GM19238 (cell line): ENCODE measurements around the gene PPP1R10.

Source experiments
- DNase-seq: peaks from one replicate; pipeline ENCODE4 v3.0.0; 2011; ENCODE audit warnings: low spot score; ENCODE audit not compliant: insufficient read length

PPP1R10 gene

GRCh38 chr6:30598912-30599624 is 18.0 kb downstream of the PPP1R10 start:
- no peak for DNase-seq

- DNase-seq: peak; percentile 47
Observed at GRCh38 chr6:30597315-30598144, 19.5 kb downstream of the PPP1R10 start.

- DNase-seq: no peak
Observed at GRCh38 chr6:30592287-30592686, 24.8 kb downstream of the PPP1R10 start.

- no peak for DNase-seq
Observed at GRCh38 chr6:30591008-30591407, 26.0 kb downstream of the PPP1R10 start.

GRCh38 chr6:30590509-30590908 is 26.5 kb downstream of the PPP1R10 start:
- DNase-seq: no peak

GRCh38 chr6:30589754-30590358 is 27.2 kb downstream of the PPP1R10 start:
- DNase-seq: no peak

GRCh38 chr6:30583921-30584320 is 33.1 kb downstream of the PPP1R10 start:
- no peak for DNase-seq

- DNase-seq: no peak
Observed at GRCh38 chr6:30578051-30578450, 39.0 kb downstream of the PPP1R10 start.

- no peak for DNase-seq
Observed at GRCh38 chr6:30573113-30573512, 43.9 kb downstream of the PPP1R10 start.

- no peak for DNase-seq
Observed at GRCh38 chr6:30572148-30572547, 44.9 kb downstream of the PPP1R10 start.

GRCh38 chr6:30571762-30572082 is 45.3 kb downstream of the PPP1R10 start:
- DNase-seq: no peak

- peak; percentile 98 for DNase-seq
Observed at GRCh38 chr6:30571075-30571761, 45.8 kb downstream of the PPP1R10 start, which contains the start of gene ABCF1. TSS of gene ABCF1 (plus strand) at chr6:30571442. CDS start at chr6:30571488, 46 bp downstream.

GRCh38 chr6:30570740-30571074 is 46.3 kb downstream of the PPP1R10 start:
- no peak for DNase-seq

GRCh38 chr6:30570263-30570662 is 46.8 kb downstream of the PPP1R10 start:
- no peak for DNase-seq

- no peak for DNase-seq
Observed at GRCh38 chr6:30568245-30568644, 48.8 kb downstream of the PPP1R10 start.

- DNase-seq: no peak
Observed at GRCh38 chr6:30565772-30566171, 51.3 kb downstream of the PPP1R10 start.

- no peak for DNase-seq
Observed at GRCh38 chr6:30564114-30564513, 52.9 kb downstream of the PPP1R10 start.

- no peak for DNase-seq
Observed at GRCh38 chr6:30562470-30563425, 54.3 kb downstream of the PPP1R10 start.

GRCh38 chr6:30560930-30561329 is 56.1 kb downstream of the PPP1R10 start:
- DNase-seq: no peak

- DNase-seq: no peak
Observed at GRCh38 chr6:30557683-30557981, 59.4 kb downstream of the PPP1R10 start.
